Stimulated activated CD4-positive, alpha-beta T cell treated with anti-CD3 and anti-CD28 coated beads, Interleukin-15, amount 100 ng/mL, for 1 hour (primary cell): ENCODE measurements around the gene ARHGAP24.
"Not testable (repeated sequence)": the region's sequence is repeated elsewhere in the genome, so short reads cannot be mapped to it uniquely, and the experiment has no call there.

Experiments used
- DNase-seq, 2 donors: peaks; one replicate each; pipeline ENCODE4 v3.0.0-alpha.2; 2020; ENCODE audit warnings: low read depth in 1 of 2, low spot score in 1 of 2

The ARHGAP24 gene

GRCh38 chr4:86001591-86001990 is 526.6 kb downstream of the ARHGAP24 start:
- DNase-seq = no peak

GRCh38 chr4:86004030-86004429 is 529.1 kb downstream of the ARHGAP24 start:
- DNase-seq = no peak

- no peak for DNase-seq
Measured at GRCh38 chr4:86006057-86006456, 531.1 kb downstream of the ARHGAP24 start.

GRCh38 chr4:86007042-86007441 is 532.1 kb downstream of the ARHGAP24 start:
- no peak for DNase-seq

- DNase-seq = no peak
Measured at GRCh38 chr4:86011117-86011516, 536.2 kb downstream of the ARHGAP24 start.

- DNase-seq = no peak
Measured at GRCh38 chr4:86013621-86014020, 538.7 kb downstream of the ARHGAP24 start.

GRCh38 chr4:86014599-86014998 is 539.6 kb downstream of the ARHGAP24 start:
- DNase-seq = no peak

GRCh38 chr4:86015412-86016350 is 540.7 kb downstream of the ARHGAP24 start:
- no peak for DNase-seq

GRCh38 chr4:86019362-86019761 is 544.4 kb downstream of the ARHGAP24 start:
- no peak for DNase-seq

GRCh38 chr4:86019906-86020305 is 545.0 kb downstream of the ARHGAP24 start:
- DNase-seq = no peak

- not testable (repeated sequence) for DNase-seq
Measured at GRCh38 chr4:86021671-86022070, 546.7 kb downstream of the ARHGAP24 start.

- no peak for DNase-seq
Measured at GRCh38 chr4:86026720-86027119, 551.8 kb downstream of the ARHGAP24 start.

GRCh38 chr4:86031927-86032326 is 557.0 kb downstream of the ARHGAP24 start:
- no peak for DNase-seq

GRCh38 chr4:86032476-86033022 is 557.6 kb downstream of the ARHGAP24 start:
- DNase-seq = no peak

GRCh38 chr4:86033171-86033570 is 558.2 kb downstream of the ARHGAP24 start:
- DNase-seq = no peak

- DNase-seq = no peak
Measured at GRCh38 chr4:86034616-86035015, 559.7 kb downstream of the ARHGAP24 start.

- no peak for DNase-seq
Measured at GRCh38 chr4:86035688-86036087, 560.7 kb downstream of the ARHGAP24 start.

GRCh38 chr4:86036736-86037135 is 561.8 kb downstream of the ARHGAP24 start:
- no peak for DNase-seq

- DNase-seq = no peak
Measured at GRCh38 chr4:86038037-86038436, 563.1 kb downstream of the ARHGAP24 start.

GRCh38 chr4:86043755-86044592 is 569.0 kb downstream of the ARHGAP24 start:
- no peak for DNase-seq

- no peak for DNase-seq
Measured at GRCh38 chr4:86044593-86044985, 569.6 kb downstream of the ARHGAP24 start.

GRCh38 chr4:86048426-86048825 is 573.5 kb downstream of the ARHGAP24 start:
- no peak for DNase-seq
